ENCODE measurements around the gene METTL21C.

The METTL21C gene

GRCh38 chr13:102677122-102677521, 17.7 kb downstream of the METTL21C start:
- in situ Hi-C loops (cut with MboI; ENCODE audit: low pct_unique_long_range_greater_than_20kb, low sequenced_read_pairs, unreplicated experiment) = no loop called here
- TF ChIP-seq CTCF (IDR thresholded peaks at IDR 0.05; ENCODE audit: extremely low read depth, insufficient read depth, missing control alignments) = no peak
- no peak for DNase-seq (ENCODE audit: low spot score)

- in situ Hi-C loops (cut with MboI; ENCODE audit: low pct_unique_long_range_greater_than_20kb, low sequenced_read_pairs, unreplicated experiment) = no loop called here
- no peak for TF ChIP-seq CTCF (IDR thresholded peaks at IDR 0.05; ENCODE audit: extremely low read depth, insufficient read depth, missing control alignments)
- no peak for DNase-seq (ENCODE audit: low spot score)
Observed at GRCh38 chr13:102675115-102675514, 19.7 kb downstream of the METTL21C start.

- no peak for DNase-seq (ENCODE audit: low spot score)
- TF ChIP-seq CTCF (IDR thresholded peaks at IDR 0.05; ENCODE audit: extremely low read depth, insufficient read depth, missing control alignments) = no peak
- in situ Hi-C loops (cut with MboI; ENCODE audit: low pct_unique_long_range_greater_than_20kb, low sequenced_read_pairs, unreplicated experiment) = no loop called here
Observed at GRCh38 chr13:102670130-102670529, 24.7 kb downstream of the METTL21C start.

GRCh38 chr13:102667911-102668310, 26.9 kb downstream of the METTL21C start:
- DNase-seq (ENCODE audit: low spot score) = no peak
- no peak for TF ChIP-seq CTCF (IDR thresholded peaks at IDR 0.05; ENCODE audit: extremely low read depth, insufficient read depth, missing control alignments)
- in situ Hi-C loops (cut with MboI; ENCODE audit: low pct_unique_long_range_greater_than_20kb, low sequenced_read_pairs, unreplicated experiment) = no loop called here

- no peak for TF ChIP-seq CTCF (IDR thresholded peaks at IDR 0.05; ENCODE audit: extremely low read depth, insufficient read depth, missing control alignments)
- DNase-seq (ENCODE audit: low spot score) = no peak
Observed at GRCh38 chr13:102667023-102667422, 27.8 kb downstream of the METTL21C start.

GRCh38 chr13:102659168-102659713, 35.6 kb downstream of the METTL21C start:
- no peak for DNase-seq (ENCODE audit: low spot score)
- TF ChIP-seq CTCF (IDR thresholded peaks at IDR 0.05; ENCODE audit: extremely low read depth, insufficient read depth, missing control alignments) = no peak
- in situ Hi-C loops (cut with MboI; ENCODE audit: low pct_unique_long_range_greater_than_20kb, low sequenced_read_pairs, unreplicated experiment) = no loop called here

More at GRCh38 chr13:102667023-102667422, 27.8 kb downstream of the METTL21C start:
- in situ Hi-C loops (cut with MboI; ENCODE audit: low pct_unique_long_range_greater_than_20kb, low sequenced_read_pairs, unreplicated experiment) = no loop called here

- no peak for TF ChIP-seq CTCF (IDR thresholded peaks at IDR 0.05; ENCODE audit: extremely low read depth, insufficient read depth, missing control alignments)
- DNase-seq (ENCODE audit: low spot score) = no peak
- in situ Hi-C loops (cut with MboI; ENCODE audit: low pct_unique_long_range_greater_than_20kb, low sequenced_read_pairs, unreplicated experiment) = no loop called here
Observed at GRCh38 chr13:102658660-102659059, 36.2 kb downstream of the METTL21C start.

Data from GM13977 (cell line).